OCI-LY7 (cell line): Measurements from ENCODE around the gene CST4. TPM values are rescaled to one million over a fixed set of nuclear protein-coding genes. Genes with fewer than 3 reads are reported as not detected.

Experiments used
- BruUV-seq: library from RNA; stranded (reverse); fragments of 400-500 nt; replicated peaks from 2 replicates; lab custom pipeline; 2021; lab: Mats Ljungman, UMichigan
- CTCF ChIA-PET: fragments of 300-600 bp; sonication (Branson Sonifier 250); formaldehyde crosslinking; loops from one replicate; lab custom pipeline; 2022; ENCODE audit warnings: antibody characterized with exemption; ENCODE audit not compliant: unreplicated experiment; lab: Charles Lee
- POLR2A ChIA-PET: fragments of 300-600 bp; sonication (Branson Sonifier 250); formaldehyde crosslinking; loops from one replicate; lab custom pipeline; 2022; ENCODE audit warnings: antibody characterized with exemption; lab: Charles Lee
- DNase-seq: peaks from one replicate; pipeline ENCODE4 v3.0.0-alpha.2; 2015; ENCODE audit warnings: low spot score
- H2AFZ ChIP-seq: fragments of 200-600 bp; sonication (generic), shearing (Covaris generic); 2 replicates; pipeline ENCODE4 v1.6.1; 2014; ENCODE audit warnings: mild to moderate bottlenecking, antibody characterized with exemption, low read length, moderate library complexity
- H3K27ac ChIP-seq: fragments of 200-600 bp; sonication (generic); 2 replicates; pipeline ENCODE4 v1.5.1; 2014; ENCODE audit warnings: mixed run types, low read depth, mild to moderate bottlenecking, moderate library complexity, low read length, inconsistent platforms; ENCODE audit not compliant: poor library complexity, severe bottlenecking
- H3K36me3 ChIP-seq: fragments of 200-600 bp; sonication (generic); 2 replicates; pipeline ENCODE4 v1.6.1; 2014; ENCODE audit warnings: mild to moderate bottlenecking, antibody characterized with exemption, low read length, moderate library complexity, mixed read lengths; ENCODE audit not compliant: insufficient read depth
- H3K4me1 ChIP-seq: fragments of 200-600 bp; sonication (generic); 2 replicates; pipeline ENCODE4 v1.5.1; 2014; ENCODE audit warnings: mild to moderate bottlenecking, low read length; ENCODE audit not compliant: insufficient read depth, poor library complexity, severe bottlenecking
- H3K4me2 ChIP-seq: fragments of 200-600 bp; sonication (generic); 2 replicates; pipeline ENCODE4 v1.6.1; 2014; ENCODE audit warnings: mild to moderate bottlenecking, low read length
- H3K4me3 ChIP-seq: fragments of 200-600 bp; sonication (generic); 2 replicates; pipeline ENCODE4 v1.5.1; 2014; ENCODE audit warnings: mild to moderate bottlenecking, low read depth, low read length; ENCODE audit not compliant: poor library complexity, severe bottlenecking
- H3K79me2 ChIP-seq: fragments of 200-600 bp; sonication (generic); 2 replicates; pipeline ENCODE4 v1.6.1; 2016; ENCODE audit warnings: low read depth, mild to moderate bottlenecking, low read length, moderate library complexity, mixed read lengths; ENCODE audit not compliant: insufficient read depth
- H3K9me2 ChIP-seq: fragments of 200-600 bp; sonication (generic); 2 replicates; pipeline ENCODE4 v1.6.1; 2016; ENCODE audit warnings: mild to moderate bottlenecking, low read length, mixed read lengths; ENCODE audit not compliant: insufficient read depth
- H3K9me3 ChIP-seq: fragments of 200-600 bp; sonication (generic); 2 replicates; pipeline ENCODE4 v1.6.1; 2014; ENCODE audit warnings: mild to moderate bottlenecking, mixed run types, low read length, mixed read lengths
- H4K20me1 ChIP-seq: fragments of 200-600 bp; sonication (generic); 2 replicates; pipeline ENCODE4 v1.6.1; 2014; ENCODE audit warnings: mild to moderate bottlenecking, antibody characterized with exemption, low read length, moderate library complexity, mixed read lengths; ENCODE audit not compliant: insufficient read depth
- EZH2phosphoT487 ChIP-seq: fragments of 200-600 bp; sonication (generic); IDR thresholded peaks from 2 replicates; pipeline ENCODE4 v1.6.1; 2018; ENCODE audit warnings: low read depth, borderline replicate concordance, mild to moderate bottlenecking, mixed run types, antibody characterized with exemption, low read length, moderate library complexity, mixed read lengths
- intact Hi-C: fragments of 100-400 bp; cut with micrococcal nuclease; formaldehyde crosslinking; loops from one replicate; pipeline ENCODE4 v1.10.0; 2022; ENCODE audit not compliant: unreplicated experiment
- total RNA-seq, 2 experiments: library from RNA; depleted of rRNA in 1 of 2; stranded (reverse); fragments of >200 nt in 1 of 2; shearing (Covaris generic) in 1 of 2; gene quantifications; 2 replicates each; pipeline ENCODE4 v1.2.3, GENCODE V29; 2014 to 2022
- TF ChIP-seq, protein P1 (sequence below): fragments of 200-600 bp; sonication (generic); conservative IDR thresholded peaks from 2 replicates; pipeline ENCODE4 v1.5.1; 2014; ENCODE audit warnings: mild to moderate bottlenecking, antibody characterized with exemption, low read length, moderate library complexity, mixed read lengths

The CST4 gene
- total RNA-seq, 2 experiments from 2014 or later, result not detected

DNA sequence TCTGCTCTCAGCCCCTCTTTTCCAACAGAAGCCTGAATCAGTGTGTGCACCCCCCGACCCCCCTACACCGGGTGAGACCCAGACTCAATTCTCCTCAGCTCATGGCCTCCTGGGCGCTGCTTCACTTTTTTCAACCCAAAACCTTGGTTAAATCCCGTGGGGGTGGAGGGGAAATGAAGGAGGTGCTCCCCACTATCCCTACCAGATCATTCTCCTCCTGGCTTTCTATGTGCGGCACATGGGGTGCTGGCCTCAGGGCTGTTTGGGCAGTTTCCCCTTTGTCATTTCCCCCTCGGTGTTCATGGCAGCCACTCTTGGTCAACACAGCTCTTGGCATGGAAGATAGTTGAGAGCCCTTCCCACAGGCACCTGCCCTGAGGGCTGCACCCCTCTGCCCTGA is 4.6 kb downstream of the CST4 start:
- H3K79me2 ChIP-seq, result no peaks in the 10 kb centered on the region
- ChIA-PET POLR2A (no interaction called here), CTCF (no interaction called here)
- intact Hi-C loops, result no loop called here
- no peak for DNase-seq
- no peak overlapping the region for H3K4me3 ChIP-seq
- no peaks in the 10 kb centered on the region for H3K4me1 ChIP-seq
- no peak overlapping the region for H2AFZ ChIP-seq
- H3K4me2 ChIP-seq, result no peak overlapping the region
- no TSS peak for BruUV-seq
- no peaks in the 10 kb centered on the region for H3K9me3 ChIP-seq
- no peaks in the 10 kb centered on the region for H4K20me1 ChIP-seq
- no peak overlapping the region for H3K27ac ChIP-seq
- H3K9me2 ChIP-seq, result no peaks in the 10 kb centered on the region
- no peaks in the 10 kb centered on the region for H3K36me3 ChIP-seq
- no peak for TF ChIP-seq EZH2phosphoT487
- TF ChIP-seq, protein P1, sequence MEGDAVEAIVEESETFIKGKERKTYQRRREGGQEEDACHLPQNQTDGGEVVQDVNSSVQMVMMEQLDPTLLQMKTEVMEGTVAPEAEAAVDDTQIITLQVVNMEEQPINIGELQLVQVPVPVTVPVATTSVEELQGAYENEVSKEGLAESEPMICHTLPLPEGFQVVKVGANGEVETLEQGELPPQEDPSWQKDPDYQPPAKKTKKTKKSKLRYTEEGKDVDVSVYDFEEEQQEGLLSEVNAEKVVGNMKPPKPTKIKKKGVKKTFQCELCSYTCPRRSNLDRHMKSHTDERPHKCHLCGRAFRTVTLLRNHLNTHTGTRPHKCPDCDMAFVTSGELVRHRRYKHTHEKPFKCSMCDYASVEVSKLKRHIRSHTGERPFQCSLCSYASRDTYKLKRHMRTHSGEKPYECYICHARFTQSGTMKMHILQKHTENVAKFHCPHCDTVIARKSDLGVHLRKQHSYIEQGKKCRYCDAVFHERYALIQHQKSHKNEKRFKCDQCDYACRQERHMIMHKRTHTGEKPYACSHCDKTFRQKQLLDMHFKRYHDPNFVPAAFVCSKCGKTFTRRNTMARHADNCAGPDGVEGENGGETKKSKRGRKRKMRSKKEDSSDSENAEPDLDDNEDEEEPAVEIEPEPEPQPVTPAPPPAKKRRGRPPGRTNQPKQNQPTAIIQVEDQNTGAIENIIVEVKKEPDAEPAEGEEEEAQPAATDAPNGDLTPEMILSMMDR, result no peak

DNA sequence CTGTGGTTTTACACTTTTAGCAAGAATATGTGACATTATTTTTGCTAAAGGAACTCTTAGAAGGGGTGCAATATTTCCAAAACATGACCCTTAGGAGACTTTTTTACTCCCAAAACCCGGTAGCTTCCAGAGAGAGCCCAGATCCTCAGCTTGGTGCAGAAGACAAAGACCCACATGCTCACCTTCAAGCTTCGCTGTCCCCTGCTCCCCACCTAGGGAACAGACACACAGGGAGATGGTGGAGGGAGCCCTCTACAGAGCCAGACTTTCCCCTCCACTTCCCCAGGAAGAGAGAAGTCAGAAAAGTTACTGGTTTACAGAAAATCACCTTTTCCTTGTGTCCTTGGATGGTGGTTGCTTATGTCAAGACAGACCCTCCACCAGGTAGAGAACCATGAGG is 5.0 kb downstream of the CST4 start:
- Histone ChIP-seq H2AFZ (no peak overlapping the region), H4K20me1 (no peaks in the 10 kb centered on the region), H3K4me3 (no peak overlapping the region), H3K79me2 (no peaks in the 10 kb centered on the region), H3K4me2 (no peak overlapping the region), H3K4me1 (no peaks in the 10 kb centered on the region), H3K9me2 (no peaks in the 10 kb centered on the region), H3K27ac (no peak overlapping the region), H3K9me3 (no peaks in the 10 kb centered on the region), H3K36me3 (no peaks in the 10 kb centered on the region)
- CTCF ChIA-PET, result no interaction called here
- intact Hi-C loops, result no loop called here
- BruUV-seq, result no TSS peak
- no peak for DNase-seq
- POLR2A ChIA-PET, result no interaction called here
- no peak for TF ChIP-seq EZH2phosphoT487
- TF ChIP-seq, protein P1, result no peak

DNA sequence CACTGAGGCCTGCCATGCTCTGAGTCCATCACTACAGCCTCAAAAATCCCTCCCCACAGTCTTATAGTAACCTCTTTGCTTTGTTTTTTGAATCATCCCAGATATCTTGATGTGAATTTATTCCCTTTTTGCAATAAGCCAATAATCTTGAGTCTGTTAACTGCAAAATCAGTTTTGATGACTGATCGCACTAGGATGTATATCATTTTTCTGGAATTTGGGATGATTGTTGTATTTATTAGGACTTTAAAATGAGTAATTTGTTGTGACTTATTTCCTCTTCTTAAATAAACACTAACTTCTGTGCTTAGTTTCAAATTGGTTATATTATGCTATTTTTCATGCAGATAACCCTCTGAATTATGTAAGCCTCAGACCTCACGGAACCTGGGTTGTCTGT is 5.6 kb downstream of the CST4 start:
- H3K79me2 ChIP-seq, result no peaks in the 10 kb centered on the region
- H3K9me3 ChIP-seq, result no peaks in the 10 kb centered on the region
- ChIA-PET CTCF (no interaction called here), POLR2A (no interaction called here)
- no peak overlapping the region for H3K4me3 ChIP-seq
- H3K9me2 ChIP-seq, result no peaks in the 10 kb centered on the region
- TF ChIP-seq, protein P1, result no peak
- TF ChIP-seq EZH2phosphoT487, result no peak
- H3K4me2 ChIP-seq, result no peak overlapping the region
- H3K4me1 ChIP-seq, result no peaks in the 10 kb centered on the region
- H2AFZ ChIP-seq, result no peak overlapping the region
- DNase-seq, result no peak
- intact Hi-C loops, result no loop called here
- H3K36me3 ChIP-seq, result no peaks in the 10 kb centered on the region
- no peak overlapping the region for H3K27ac ChIP-seq
- no peaks in the 10 kb centered on the region for H4K20me1 ChIP-seq
- no TSS peak for BruUV-seq
